NT2/D1 (cell line): ENCODE results near the gene CDK14.

ENCODE experiments used
- SUZ12 ChIP-seq: IDR thresholded peaks from 2 replicates; pipeline ENCODE4 v1.6.1; 2011; ENCODE audit not compliant: insufficient read length, insufficient read depth; ENCODE audit errors: extremely low read depth
- YY1 ChIP-seq: IDR thresholded peaks from 2 replicates; pipeline ENCODE4 v1.6.1; 2011; ENCODE audit not compliant: insufficient read length, insufficient read depth
- ZNF274 ChIP-seq: IDR thresholded peaks from 2 replicates; pipeline ENCODE4 v1.6.1; 2011; ENCODE audit warnings: mild to moderate bottlenecking, low read depth, low read length

- TF ChIP-seq ZNF274 (no peak), YY1 (no peak), SUZ12 (no peak)
Measured at GRCh38 chr7:91198371-91198770, 602.2 kb downstream of the CDK14 start.
